OCI-LY7 (cell line): ENCODE measurements around the gene GJB4.

ENCODE experiments used
- CTCF ChIP-seq: fragments of 200-600 bp; sonication (generic); conservative IDR thresholded peaks from 2 replicates; pipeline ENCODE4 v1.5.1; 2014; ENCODE audit warnings: mild to moderate bottlenecking, antibody characterized with exemption, low read length, moderate library complexity, mixed read lengths
- EZH2phosphoT487 ChIP-seq: fragments of 200-600 bp; sonication (generic); IDR thresholded peaks from 2 replicates; pipeline ENCODE4 v1.6.1; 2018; ENCODE audit warnings: low read depth, borderline replicate concordance, mild to moderate bottlenecking, mixed run types, antibody characterized with exemption, low read length, moderate library complexity, mixed read lengths

GRCh38 chr1:34746785-34747637 lies 12.5 kb upstream of the GJB4 start:
- no peak for TF ChIP-seq CTCF
- TF ChIP-seq EZH2phosphoT487: no peak
